Measurements from ENCODE around the gene RECQL. TPM values are rescaled to one million over a fixed set of nuclear protein-coding genes. Genes with fewer than 3 reads are reported as not detected.

The RECQL gene
- total RNA-seq, 1 experiment from 2014 or later, result 21.3 TPM

GRCh38 chr12:21518451-21518850 lies 17.0 kb upstream of the RECQL start:
- no peaks in the 10 kb centered on the region for H3K9me3 ChIP-seq (ENCODE audit: control insufficient read depth in 1 of 2, insufficient read depth in 1 of 2, low read depth in 1 of 2, low read length in 2 of 2)
- no peak overlapping the region for H3K27ac ChIP-seq (ENCODE audit: low read depth, low read length)
- no peaks in the 10 kb centered on the region for H3K79me2 ChIP-seq (ENCODE audit: insufficient read depth, low read length)
- ChIA-PET CTCF (no interaction called here), POLR2A (no interaction called here), RAD21 (ENCODE audit: low non-redundant PET in 1 of 2, low total read pairs in 2 of 2, uncharacterized antibody in 2 of 2, unreplicated experiment in 2 of 2) (no interaction called here)
- no TSS peak for BruUV-seq (replicated peaks)
- H2AFZ ChIP-seq (ENCODE audit: low read depth, low read length, poor library complexity, severe bottlenecking), result no peak overlapping the region
- no peak overlapping the region for H3K9ac ChIP-seq (ENCODE audit: low read length)
- peaks cover 0 to 5% of the 10 kb centered on the region in 2 experiments; a peak in 2 of 4 replicates for H3K36me3 ChIP-seq (ENCODE audit: control insufficient read depth in 1 of 2, insufficient read depth in 2 of 2, low read length in 2 of 2)
- H3K4me3 ChIP-seq (replicated peaks in 1 of 2; ENCODE audit: low read depth in 1 of 2, low read length in 2 of 2), result no peak overlapping the region
- no peaks in the 10 kb centered on the region for H3K9me2 ChIP-seq (ENCODE audit: insufficient read depth)
- no peak overlapping the region for H3K4me2 ChIP-seq (ENCODE audit: low read length)
- no peaks in the 10 kb centered on the region for H3K27me3 ChIP-seq (ENCODE audit: insufficient read depth, low read length)
- H4K20me1 ChIP-seq (ENCODE audit: insufficient read depth), result no peaks in the 10 kb centered on the region
- no peak for TF ChIP-seq ZFX (IDR thresholded peaks at IDR 0.05)
- TF ChIP-seq ELF1 (IDR thresholded peaks at IDR 0.05; ENCODE audit: borderline replicate concordance, low read depth), result no peak
- TF ChIP-seq SIN3A (IDR thresholded peaks at IDR 0.05; ENCODE audit: low read depth), result no peak
- TF ChIP-seq MAX (IDR thresholded peaks at IDR 0.05), result no peak
- TF ChIP-seq EZH2 (IDR thresholded peaks at IDR 0.05), result no peak
- no peak for TF ChIP-seq JUND (IDR thresholded peaks at IDR 0.05)
- no peak for TF ChIP-seq CTCF (IDR thresholded peaks at IDR 0.05 in 2 of 3, conservative IDR thresholded peaks at IDR 0.05 in 1 of 3; ENCODE audit: borderline replicate concordance in 1 of 3, insufficient read depth in 1 of 3, low read depth in 2 of 3, low read length in 2 of 3)
- TF ChIP-seq POLR2AphosphoS5 (IDR thresholded peaks at IDR 0.05; ENCODE audit: low read depth, low read length), result no peak
- TF ChIP-seq YY1 (IDR thresholded peaks at IDR 0.05; ENCODE audit: extremely low read depth, insufficient replicate concordance, low read depth, low read length), result no peak
- no peak for TF ChIP-seq ATF3 (IDR thresholded peaks at IDR 0.05)
- H3K4me1 ChIP-seq (ENCODE audit: control insufficient read depth in 1 of 2, insufficient read depth in 2 of 2, low read length in 2 of 2), result no peaks in the 10 kb centered on the region
- ATAC-seq (no peak), DNase-seq (ENCODE audit: low read depth, low spot score) (no peak)
- intact Hi-C loops (cut with micrococcal nuclease), result no loop called here

Data from HCT116 (cell line).